Mucosa of rectum (tissue), 2 donors: ENCODE results near the gene DMXL2.

ENCODE experiments used
- H3K27ac ChIP-seq, 2 donors: one replicate each; pipeline ENCODE4 v1.7.0; 2013; ENCODE audit warnings: inconsistent platforms in 2 of 2, low read depth in 2 of 2, low read length in 2 of 2
- H3K27me3 ChIP-seq, 2 donors: one replicate each; pipeline ENCODE4 v1.7.0; 2013; ENCODE audit warnings: low read length in 2 of 2; ENCODE audit not compliant: control insufficient read depth in 2 of 2, insufficient read depth in 2 of 2
- H3K36me3 ChIP-seq, 2 donors: one replicate each; pipeline ENCODE4 v1.7.0; 2013; ENCODE audit warnings: low read length in 2 of 2; ENCODE audit not compliant: control insufficient read depth in 2 of 2, insufficient read depth in 2 of 2
- H3K4me1 ChIP-seq, 2 donors: one replicate each; pipeline ENCODE4 v1.7.0; 2013; ENCODE audit warnings: low read length in 2 of 2, mild to moderate bottlenecking in 1 of 2; ENCODE audit not compliant: control insufficient read depth in 2 of 2, insufficient read depth in 2 of 2
- H3K4me3 ChIP-seq, 2 donors: one replicate each; pipeline ENCODE4 v1.7.0; 2013; ENCODE audit warnings: low read length in 2 of 2
- H3K9ac ChIP-seq, 2 donors: one replicate each; pipeline ENCODE4 v1.7.0; 2013; ENCODE audit warnings: low read length in 2 of 2, low read depth in 1 of 2, mild to moderate bottlenecking in 1 of 2
- H3K9me3 ChIP-seq, 2 donors: one replicate each; pipeline ENCODE4 v1.7.0; 2013; ENCODE audit warnings: low read length in 2 of 2; ENCODE audit not compliant: control insufficient read depth in 2 of 2
- donor health status: healthy.
- donor health status: Normal muscosa, but diverticular disease.

DMXL2 gene

GRCh38 chr15:51401051-51401780 is 221.4 kb downstream of the DMXL2 start:
- Histone ChIP-seq H3K9ac (no peak overlapping the region), H3K27me3 (peaks cover 0 to 2% of the 10 kb centered on the region in 2 donors), H3K9me3 (no peaks in the 10 kb centered on the region), H3K4me1 (no peaks in the 10 kb centered on the region), H3K27ac (no peak overlapping the region), H3K36me3 (no peaks in the 10 kb centered on the region), H3K4me3 (no peak overlapping the region)

GRCh38 chr15:51398626-51399025 is 223.9 kb downstream of the DMXL2 start:
- Histone ChIP-seq H3K4me1 (no peaks in the 10 kb centered on the region), H3K9ac (no peak overlapping the region), H3K27me3 (peaks cover 0 to 2% of the 10 kb centered on the region in 2 donors), H3K9me3 (no peaks in the 10 kb centered on the region), H3K4me3 (no peak overlapping the region), H3K27ac (no peak overlapping the region), H3K36me3 (no peaks in the 10 kb centered on the region)
